GM12875 (cell line): Measurements from ENCODE around the gene USP21.
A peak's percentile ranks its signal among the peaks of the same experiment; 100 is the strongest.

Experiments used
- H3K4me3 ChIP-seq: one replicate; pipeline ENCODE4 v1.5.1; 2011; ENCODE audit warnings: low read depth, low read length, control low read depth
- TF ChIP-seq, protein P1 (sequence below): IDR thresholded peaks from 2 replicates; pipeline ENCODE4 v1.5.1; 2011; ENCODE audit warnings: low read depth, mild to moderate bottlenecking, control low read depth, inconsistent platforms, low read length, moderate library complexity, borderline replicate concordance; ENCODE audit not compliant: insufficient read depth

The USP21 gene

GRCh38 chr1:161177112-161177935 is 18.0 kb downstream of the USP21 start, which contains the start of gene B4GALT3:
TSS of gene B4GALT3 (minus strand) at chr1:161177507. CDS start at chr1:161176060, 1,447 bp downstream.
- TF ChIP-seq, protein P1, sequence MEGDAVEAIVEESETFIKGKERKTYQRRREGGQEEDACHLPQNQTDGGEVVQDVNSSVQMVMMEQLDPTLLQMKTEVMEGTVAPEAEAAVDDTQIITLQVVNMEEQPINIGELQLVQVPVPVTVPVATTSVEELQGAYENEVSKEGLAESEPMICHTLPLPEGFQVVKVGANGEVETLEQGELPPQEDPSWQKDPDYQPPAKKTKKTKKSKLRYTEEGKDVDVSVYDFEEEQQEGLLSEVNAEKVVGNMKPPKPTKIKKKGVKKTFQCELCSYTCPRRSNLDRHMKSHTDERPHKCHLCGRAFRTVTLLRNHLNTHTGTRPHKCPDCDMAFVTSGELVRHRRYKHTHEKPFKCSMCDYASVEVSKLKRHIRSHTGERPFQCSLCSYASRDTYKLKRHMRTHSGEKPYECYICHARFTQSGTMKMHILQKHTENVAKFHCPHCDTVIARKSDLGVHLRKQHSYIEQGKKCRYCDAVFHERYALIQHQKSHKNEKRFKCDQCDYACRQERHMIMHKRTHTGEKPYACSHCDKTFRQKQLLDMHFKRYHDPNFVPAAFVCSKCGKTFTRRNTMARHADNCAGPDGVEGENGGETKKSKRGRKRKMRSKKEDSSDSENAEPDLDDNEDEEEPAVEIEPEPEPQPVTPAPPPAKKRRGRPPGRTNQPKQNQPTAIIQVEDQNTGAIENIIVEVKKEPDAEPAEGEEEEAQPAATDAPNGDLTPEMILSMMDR = 0 out of 2 replicates have a peak, but pooled peaks have one; percentile 3

GRCh38 chr1:161177936-161178244 is 18.6 kb downstream of the USP21 start:
- TF ChIP-seq, protein P1 = no peak
- no peak overlapping the region for H3K4me3 ChIP-seq

More at GRCh38 chr1:161177112-161177935, 18.0 kb downstream of the USP21 start, which contains the start of gene B4GALT3:
- peak within 1 kb of the TSS; percentile 60 for H3K4me3 ChIP-seq

- no peak overlapping the region for H3K4me3 ChIP-seq
- TF ChIP-seq, protein P1 = no peak
Observed at GRCh38 chr1:161179698-161180097, 20.4 kb downstream of the USP21 start.

GRCh38 chr1:161180639-161181038 is 21.3 kb downstream of the USP21 start:
- H3K4me3 ChIP-seq = no peak overlapping the region
- TF ChIP-seq, protein P1 = no peak

DNA sequence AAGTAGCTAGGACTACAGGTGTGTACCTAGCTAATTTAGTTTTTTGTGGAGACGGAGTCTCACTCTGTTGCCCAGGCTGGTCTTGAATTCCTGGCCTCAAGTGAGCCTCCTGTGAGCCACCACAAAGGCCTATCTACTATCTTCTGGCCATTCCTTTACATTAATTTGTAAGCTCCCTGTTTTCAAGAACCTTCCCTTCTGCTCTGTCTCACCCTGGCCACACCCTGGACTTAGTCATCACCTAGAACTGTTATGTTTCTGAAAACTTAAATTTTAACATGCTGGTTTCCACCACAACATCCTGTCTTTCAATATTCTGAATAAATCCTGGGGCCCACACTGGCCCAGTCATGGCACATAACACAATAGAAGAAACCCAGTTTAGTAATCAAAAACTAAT is 22.9 kb downstream of the USP21 start:
- TF ChIP-seq, protein P1 = no peak
- H3K4me3 ChIP-seq = no peak overlapping the region

DNA sequence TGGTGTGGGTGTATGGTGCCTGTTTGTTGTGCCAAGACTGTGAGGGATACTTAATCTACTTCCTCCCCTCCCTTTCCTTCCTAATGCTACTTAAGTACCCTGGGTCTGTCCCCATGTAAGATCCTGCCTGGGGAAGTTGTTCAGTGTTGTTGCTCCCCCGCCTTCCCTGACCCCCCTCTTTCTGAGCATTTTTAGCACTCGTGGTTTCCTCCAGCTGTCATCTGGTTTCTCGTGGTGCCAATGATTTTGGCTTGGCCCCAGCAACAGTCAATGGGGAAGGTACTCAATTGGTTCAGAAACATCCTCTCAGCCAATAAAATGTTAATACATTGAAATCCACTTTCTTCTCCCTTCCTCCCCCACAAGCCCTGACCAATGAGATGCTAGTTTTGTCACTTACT is 26.0 kb downstream of the USP21 start:
- TF ChIP-seq, protein P1 = no peak
- H3K4me3 ChIP-seq = peak overlapping the region; percentile 35

DNA sequence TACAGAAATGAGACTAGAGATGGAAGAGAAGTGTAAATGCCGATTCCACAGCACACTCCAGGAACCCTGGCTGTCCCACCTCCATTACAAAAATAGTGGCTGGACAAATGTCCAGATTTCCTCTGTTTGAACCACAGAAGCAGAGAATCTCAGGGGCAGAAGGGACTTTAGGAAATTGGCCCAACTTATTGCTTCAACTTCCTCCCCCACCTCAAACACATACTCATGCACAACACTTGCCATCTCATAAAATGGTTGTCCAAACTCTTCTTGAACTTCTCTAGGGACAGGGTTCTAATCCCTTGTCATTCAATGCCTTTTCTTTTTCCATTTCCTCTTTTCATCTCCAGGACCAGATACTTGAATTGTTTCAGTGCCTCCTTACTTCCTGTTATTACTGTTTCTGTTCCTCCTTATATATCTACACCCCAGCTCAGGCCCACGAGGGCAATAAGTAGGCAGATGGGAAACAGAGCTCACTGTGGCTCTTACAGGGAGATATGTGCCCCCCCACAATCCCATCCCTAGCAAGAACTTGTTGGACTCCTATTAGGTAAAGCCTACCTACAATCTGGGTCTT is 26.5 kb downstream of the USP21 start:
- H3K4me3 ChIP-seq = no peak overlapping the region
- TF ChIP-seq, protein P1 = no peak
